ENCODE measurements around the gene AHDC1.

GRCh38 chr1:27594564-27595510 lies 9.1 kb downstream of the AHDC1 start:
- TF ChIP-seq EZH2 (IDR thresholded peaks at IDR 0.05) (no peak), CTCF (IDR thresholded peaks at IDR 0.05) (no peak)

Data from neural progenitor cell (in vitro differentiated cells).